ENCODE results near the gene R3HDM2. TPM values are rescaled to one million over a fixed set of nuclear protein-coding genes. Genes with fewer than 3 reads are reported as not detected.

The R3HDM2 gene
- total and polyA plus RNA-seq, 2 of the 13 experiments (the other 11 are each of a cell fraction or from before 2014, with no cell fraction given), result 11.1 to 23.5 TPM

- TF ChIP-seq, protein P1, sequence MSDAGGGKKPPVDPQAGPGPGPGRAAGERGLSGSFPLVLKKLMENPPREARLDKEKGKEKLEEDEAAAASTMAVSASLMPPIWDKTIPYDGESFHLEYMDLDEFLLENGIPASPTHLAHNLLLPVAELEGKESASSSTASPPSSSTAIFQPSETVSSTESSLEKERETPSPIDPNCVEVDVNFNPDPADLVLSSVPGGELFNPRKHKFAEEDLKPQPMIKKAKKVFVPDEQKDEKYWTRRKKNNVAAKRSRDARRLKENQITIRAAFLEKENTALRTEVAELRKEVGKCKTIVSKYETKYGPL (CRISPR knock-in tag; IDR thresholded peaks at IDR 0.05), result no peak
- TF ChIP-seq PATZ1 (CRISPR knock-in tag; IDR thresholded peaks at IDR 0.05) (no peak), ZNF687 (CRISPR knock-in tag; IDR thresholded peaks at IDR 0.05) (peak; percentile 4), MXD4 (CRISPR knock-in tag; IDR thresholded peaks at IDR 0.05) (no peak), JUND (CRISPR knock-in tag; IDR thresholded peaks at IDR 0.05) (no peak), ZSCAN9 (CRISPR knock-in tag; IDR thresholded peaks at IDR 0.05; ENCODE audit: borderline replicate concordance) (0 out of 2 replicates have a peak, but pooled peaks have one; percentile 12), SNAI1 (CRISPR knock-in tag; IDR thresholded peaks at IDR 0.05; ENCODE audit: borderline replicate concordance) (no peak), SMAD9 (CRISPR knock-in tag; IDR thresholded peaks at IDR 0.05) (0 out of 2 replicates have a peak, but pooled peaks have one; percentile 45), ZBED4 (CRISPR knock-in tag; IDR thresholded peaks at IDR 0.05; ENCODE audit: borderline replicate concordance) (no peak), ZNF550 (CRISPR knock-in tag; IDR thresholded peaks at IDR 0.05; ENCODE audit: borderline replicate concordance) (no peak), ZNF12 (CRISPR knock-in tag; IDR thresholded peaks at IDR 0.05) (no peak), BHLHE40 (IDR thresholded peaks at IDR 0.05; ENCODE audit: low read length) (no peak)
- TF ChIP-seq, protein P2, sequence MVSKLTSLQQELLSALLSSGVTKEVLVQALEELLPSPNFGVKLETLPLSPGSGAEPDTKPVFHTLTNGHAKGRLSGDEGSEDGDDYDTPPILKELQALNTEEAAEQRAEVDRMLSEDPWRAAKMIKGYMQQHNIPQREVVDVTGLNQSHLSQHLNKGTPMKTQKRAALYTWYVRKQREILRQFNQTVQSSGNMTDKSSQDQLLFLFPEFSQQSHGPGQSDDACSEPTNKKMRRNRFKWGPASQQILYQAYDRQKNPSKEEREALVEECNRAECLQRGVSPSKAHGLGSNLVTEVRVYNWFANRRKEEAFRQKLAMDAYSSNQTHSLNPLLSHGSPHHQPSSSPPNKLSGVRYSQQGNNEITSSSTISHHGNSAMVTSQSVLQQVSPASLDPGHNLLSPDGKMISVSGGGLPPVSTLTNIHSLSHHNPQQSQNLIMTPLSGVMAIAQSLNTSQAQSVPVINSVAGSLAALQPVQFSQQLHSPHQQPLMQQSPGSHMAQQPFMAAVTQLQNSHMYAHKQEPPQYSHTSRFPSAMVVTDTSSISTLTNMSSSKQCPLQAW (CRISPR knock-in tag; IDR thresholded peaks at IDR 0.05), result peak; percentile 7; the same call in 1 of the 2 replicates
- TF ChIP-seq, protein P3, sequence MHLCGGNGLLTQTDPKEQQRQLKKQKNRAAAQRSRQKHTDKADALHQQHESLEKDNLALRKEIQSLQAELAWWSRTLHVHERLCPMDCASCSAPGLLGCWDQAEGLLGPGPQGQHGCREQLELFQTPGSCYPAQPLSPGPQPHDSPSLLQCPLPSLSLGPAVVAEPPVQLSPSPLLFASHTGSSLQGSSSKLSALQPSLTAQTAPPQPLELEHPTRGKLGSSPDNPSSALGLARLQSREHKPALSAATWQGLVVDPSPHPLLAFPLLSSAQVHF (CRISPR knock-in tag; IDR thresholded peaks at IDR 0.05), result 0 out of 2 replicates have a peak, but pooled peaks have one; percentile 4
Measured at GRCh38 chr12:57230381-57231155, 200.3 kb downstream of the R3HDM2 start (continued).
